Esophagus muscularis mucosa (tissue), 4 donors: ENCODE results near the gene GOLIM4.

Experiments
- EP300 ChIP-seq: sonication (generic); formaldehyde crosslinking; IDR thresholded peaks from one replicate; pipeline ENCODE4 v1.6.1; 2017; ENCODE audit warnings: antibody characterized with exemption
- POLR2A ChIP-seq: fragments of 450-650 bp; IDR thresholded peaks from one replicate; pipeline ENCODE4 v1.6.1; 2017; ENCODE audit warnings: antibody characterized with exemption, moderate library complexity, mild to moderate bottlenecking, low read depth
- TF ChIP-seq, protein P1 (sequence below), 3 experiments: fragments of 200-600 bp in 2 of 3; fragments of 450-650 bp in 1 of 3; sonication (generic) in 2 of 3; IDR thresholded peaks; one replicate each; pipeline ENCODE4 v1.5.1; 2017 to 2019; ENCODE audit warnings: antibody characterized with exemption in 3 of 3, mild to moderate bottlenecking in 2 of 3, moderate library complexity in 1 of 3

DNA sequence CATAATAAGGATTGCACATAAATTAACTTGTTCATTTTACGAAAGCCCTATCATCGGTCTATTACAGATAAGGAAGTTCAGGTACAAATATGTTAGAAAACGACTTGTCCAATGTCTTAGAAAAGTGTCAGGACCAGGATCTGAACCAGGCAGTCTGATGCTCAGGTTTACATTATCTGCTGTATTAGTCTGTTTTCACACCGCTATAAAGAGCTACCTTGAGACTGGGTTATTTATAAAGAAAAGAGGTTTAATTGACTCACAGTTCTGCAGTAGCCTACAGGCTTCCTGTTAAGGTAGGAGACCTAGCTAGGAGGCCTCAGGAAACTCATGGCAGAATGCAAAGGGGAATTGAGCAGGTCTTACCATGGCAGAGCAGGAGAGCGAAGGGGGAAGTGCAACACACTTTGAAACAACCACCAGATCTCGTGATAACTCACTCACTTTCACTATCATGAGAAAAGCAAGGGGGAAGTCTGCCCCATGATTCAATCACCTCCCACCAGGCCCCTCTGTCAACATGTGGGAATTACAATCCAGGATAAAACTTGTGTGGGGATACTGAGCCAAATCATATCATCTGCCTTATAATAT lies 45.8 kb upstream of the GOLIM4 start:
- TF ChIP-seq, protein P1, sequence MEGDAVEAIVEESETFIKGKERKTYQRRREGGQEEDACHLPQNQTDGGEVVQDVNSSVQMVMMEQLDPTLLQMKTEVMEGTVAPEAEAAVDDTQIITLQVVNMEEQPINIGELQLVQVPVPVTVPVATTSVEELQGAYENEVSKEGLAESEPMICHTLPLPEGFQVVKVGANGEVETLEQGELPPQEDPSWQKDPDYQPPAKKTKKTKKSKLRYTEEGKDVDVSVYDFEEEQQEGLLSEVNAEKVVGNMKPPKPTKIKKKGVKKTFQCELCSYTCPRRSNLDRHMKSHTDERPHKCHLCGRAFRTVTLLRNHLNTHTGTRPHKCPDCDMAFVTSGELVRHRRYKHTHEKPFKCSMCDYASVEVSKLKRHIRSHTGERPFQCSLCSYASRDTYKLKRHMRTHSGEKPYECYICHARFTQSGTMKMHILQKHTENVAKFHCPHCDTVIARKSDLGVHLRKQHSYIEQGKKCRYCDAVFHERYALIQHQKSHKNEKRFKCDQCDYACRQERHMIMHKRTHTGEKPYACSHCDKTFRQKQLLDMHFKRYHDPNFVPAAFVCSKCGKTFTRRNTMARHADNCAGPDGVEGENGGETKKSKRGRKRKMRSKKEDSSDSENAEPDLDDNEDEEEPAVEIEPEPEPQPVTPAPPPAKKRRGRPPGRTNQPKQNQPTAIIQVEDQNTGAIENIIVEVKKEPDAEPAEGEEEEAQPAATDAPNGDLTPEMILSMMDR (IDR thresholded peaks at IDR 0.05) = no peak
- TF ChIP-seq POLR2A (no peak), EP300 (no peak)
